ENCODE results near the gene ZNF80. TPM values are rescaled to one million over a fixed set of nuclear protein-coding genes. Genes with fewer than 3 reads are reported as not detected.

ZNF80 gene
- total RNA-seq, 1 experiment from 2014 or later = not detected

GRCh38 chr3:114219741-114220140 lies 17.6 kb downstream of the ZNF80 start:
- no peak for DNase-seq (ENCODE audit: low read depth, low spot score)

GRCh38 chr3:114218578-114219185 lies 18.7 kb downstream of the ZNF80 start:
- no peaks in the 10 kb centered on the region for H3K4me1 ChIP-seq (ENCODE audit: control insufficient read depth, insufficient read depth, low read length)
- peaks cover 5% of the 10 kb centered on the region for H3K27me3 ChIP-seq (ENCODE audit: control insufficient read depth, insufficient read depth, low read length)
- ATAC-seq = no peak
- DNase-seq (ENCODE audit: low read depth, low spot score) = no peak
- in situ Hi-C loops (cut with HindIII; ENCODE audit: low pct_unique_long_range_greater_than_20kb, low sequenced_read_pairs) (no loop called here), intact Hi-C loops (cut with micrococcal nuclease; ENCODE audit: unreplicated experiment) (no loop called here)
- ChIA-PET CTCF (no interaction called here), POLR2A (no interaction called here)
- H3K9me3 ChIP-seq (ENCODE audit: control insufficient read depth, insufficient read depth, low read depth, low read length) = no peaks in the 10 kb centered on the region
- no peaks in the 10 kb centered on the region for H3K36me3 ChIP-seq (ENCODE audit: control insufficient read depth, insufficient read depth, low read length)
- H3K27ac ChIP-seq (ENCODE audit: low read length) = no peak overlapping the region
- no peak for TF ChIP-seq TCF7L2 (IDR thresholded peaks at IDR 0.05; ENCODE audit: low read depth, low read length)
- no peak for TF ChIP-seq CTCF (IDR thresholded peaks at IDR 0.05)
- no peak for TF ChIP-seq REST (IDR thresholded peaks at IDR 0.05; ENCODE audit: insufficient read depth in 1 of 2, low read depth in 2 of 2, low read length in 1 of 2)
- TF ChIP-seq POLR2AphosphoS5 (IDR thresholded peaks at IDR 0.05; ENCODE audit: low read depth, low read length) = no peak
- TF ChIP-seq SIN3A (IDR thresholded peaks at IDR 0.05; ENCODE audit: borderline replicate concordance, insufficient read depth, low read depth, low read length) = no peak
- BruUV-seq (replicated peaks) = no TSS peak
- no peak overlapping the region for H3K4me3 ChIP-seq (ENCODE audit: low read depth in 2 of 2, low read length in 2 of 2)

More at GRCh38 chr3:114219741-114220140, 17.6 kb downstream of the ZNF80 start:
- ChIA-PET POLR2A (no interaction called here), CTCF (no interaction called here)
- BruUV-seq (replicated peaks) = no TSS peak
- ATAC-seq = no peak
- Histone ChIP-seq H3K27me3 (ENCODE audit: control insufficient read depth, insufficient read depth, low read length) (peaks cover 4% of the 10 kb centered on the region), H3K4me3 (ENCODE audit: low read depth in 2 of 2, low read length in 2 of 2) (no peak overlapping the region), H3K27ac (ENCODE audit: low read length) (no peak overlapping the region), H3K36me3 (ENCODE audit: control insufficient read depth, insufficient read depth, low read length) (no peaks in the 10 kb centered on the region), H3K4me1 (ENCODE audit: control insufficient read depth, insufficient read depth, low read length) (no peaks in the 10 kb centered on the region), H3K9me3 (ENCODE audit: control insufficient read depth, insufficient read depth, low read depth, low read length) (no peaks in the 10 kb centered on the region)
- TF ChIP-seq SIN3A (IDR thresholded peaks at IDR 0.05; ENCODE audit: borderline replicate concordance, insufficient read depth, low read depth, low read length) = no peak
- TF ChIP-seq TCF7L2 (IDR thresholded peaks at IDR 0.05; ENCODE audit: low read depth, low read length) = no peak
- no peak for TF ChIP-seq CTCF (IDR thresholded peaks at IDR 0.05)
- TF ChIP-seq POLR2AphosphoS5 (IDR thresholded peaks at IDR 0.05; ENCODE audit: low read depth, low read length) = no peak
- TF ChIP-seq REST (IDR thresholded peaks at IDR 0.05; ENCODE audit: insufficient read depth in 1 of 2, low read depth in 2 of 2, low read length in 1 of 2) = no peak
- intact Hi-C loops (cut with micrococcal nuclease; ENCODE audit: unreplicated experiment) = no loop called here
- in situ Hi-C loops (cut with HindIII; ENCODE audit: low pct_unique_long_range_greater_than_20kb, low sequenced_read_pairs) = no loop called here
